NB4 (cell line): ENCODE results near the gene LTB4R2.

Experiments used
- CTCF ChIP-seq: IDR thresholded peaks from one replicate; pipeline ENCODE4 v1.5.1; 2012; ENCODE audit warnings: low read depth, low read length
- MYC ChIP-seq: IDR thresholded peaks from 2 replicates; pipeline ENCODE4 v1.6.1; 2011; ENCODE audit warnings: low read depth, low read length

DNA sequence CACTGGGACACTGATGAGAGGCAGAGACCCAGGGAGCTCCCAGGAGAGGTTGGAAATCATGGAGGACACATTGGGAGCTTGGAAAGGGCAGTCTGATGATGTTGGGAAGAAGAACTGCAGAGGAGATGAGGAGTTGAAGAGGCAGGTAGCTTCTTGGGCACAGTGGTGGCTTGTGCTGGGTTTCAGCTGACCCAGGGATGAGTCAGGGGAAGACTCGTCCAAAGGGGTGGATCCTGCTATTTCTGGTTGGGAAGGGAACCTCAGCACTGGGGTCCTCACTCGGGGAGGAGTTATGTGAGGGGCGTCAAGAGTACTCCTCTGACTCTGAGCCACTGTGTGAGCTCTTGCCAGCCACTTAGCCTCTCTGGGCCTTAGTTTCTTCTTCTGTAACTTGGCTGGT lies 13.4 kb downstream of the LTB4R2 start:
- no peak for TF ChIP-seq CTCF
- no peak for TF ChIP-seq MYC
